ENCODE data around the gene PTPRG.

PTPRG gene

DNA sequence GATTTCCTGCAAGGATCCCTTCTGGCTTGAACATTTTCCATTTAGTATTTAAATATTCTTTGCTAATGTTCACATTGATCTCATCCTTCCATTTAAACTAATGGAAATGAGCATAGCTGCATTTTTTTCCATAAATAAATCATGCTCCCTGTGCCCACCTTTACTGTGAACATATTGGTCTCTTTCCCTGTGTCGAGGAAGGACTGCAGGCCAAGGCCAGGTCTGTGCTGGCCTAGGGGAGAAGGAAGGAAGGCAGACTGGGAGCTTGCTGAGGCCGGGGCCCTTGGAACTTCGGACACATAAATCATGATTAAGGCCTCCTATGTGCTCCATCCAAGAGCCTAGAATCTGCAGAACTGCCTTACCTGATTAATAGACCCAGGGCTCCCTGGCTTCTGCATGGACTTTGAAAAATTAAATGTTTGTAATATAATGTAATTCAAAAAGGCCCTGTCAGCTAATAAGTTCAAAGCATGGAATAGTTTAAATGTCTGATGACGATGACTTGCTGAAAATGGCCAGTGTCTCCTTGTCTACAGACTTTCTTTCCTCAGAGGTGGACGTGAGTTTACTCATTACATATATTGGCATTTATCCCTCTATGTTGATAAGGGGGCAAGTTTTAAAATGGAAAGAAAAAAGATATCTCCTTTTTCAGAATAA lies 636.1 kb downstream of the PTPRG start:
- TF ChIP-seq, protein P1, sequence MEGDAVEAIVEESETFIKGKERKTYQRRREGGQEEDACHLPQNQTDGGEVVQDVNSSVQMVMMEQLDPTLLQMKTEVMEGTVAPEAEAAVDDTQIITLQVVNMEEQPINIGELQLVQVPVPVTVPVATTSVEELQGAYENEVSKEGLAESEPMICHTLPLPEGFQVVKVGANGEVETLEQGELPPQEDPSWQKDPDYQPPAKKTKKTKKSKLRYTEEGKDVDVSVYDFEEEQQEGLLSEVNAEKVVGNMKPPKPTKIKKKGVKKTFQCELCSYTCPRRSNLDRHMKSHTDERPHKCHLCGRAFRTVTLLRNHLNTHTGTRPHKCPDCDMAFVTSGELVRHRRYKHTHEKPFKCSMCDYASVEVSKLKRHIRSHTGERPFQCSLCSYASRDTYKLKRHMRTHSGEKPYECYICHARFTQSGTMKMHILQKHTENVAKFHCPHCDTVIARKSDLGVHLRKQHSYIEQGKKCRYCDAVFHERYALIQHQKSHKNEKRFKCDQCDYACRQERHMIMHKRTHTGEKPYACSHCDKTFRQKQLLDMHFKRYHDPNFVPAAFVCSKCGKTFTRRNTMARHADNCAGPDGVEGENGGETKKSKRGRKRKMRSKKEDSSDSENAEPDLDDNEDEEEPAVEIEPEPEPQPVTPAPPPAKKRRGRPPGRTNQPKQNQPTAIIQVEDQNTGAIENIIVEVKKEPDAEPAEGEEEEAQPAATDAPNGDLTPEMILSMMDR (conservative IDR thresholded peaks at IDR 0.05; ENCODE audit: low read depth, low read length): no peak
- DNase-seq (ENCODE audit: low read depth): no peak
- H3K4me3 ChIP-seq (ENCODE audit: low read length): no peak overlapping the region

DNA sequence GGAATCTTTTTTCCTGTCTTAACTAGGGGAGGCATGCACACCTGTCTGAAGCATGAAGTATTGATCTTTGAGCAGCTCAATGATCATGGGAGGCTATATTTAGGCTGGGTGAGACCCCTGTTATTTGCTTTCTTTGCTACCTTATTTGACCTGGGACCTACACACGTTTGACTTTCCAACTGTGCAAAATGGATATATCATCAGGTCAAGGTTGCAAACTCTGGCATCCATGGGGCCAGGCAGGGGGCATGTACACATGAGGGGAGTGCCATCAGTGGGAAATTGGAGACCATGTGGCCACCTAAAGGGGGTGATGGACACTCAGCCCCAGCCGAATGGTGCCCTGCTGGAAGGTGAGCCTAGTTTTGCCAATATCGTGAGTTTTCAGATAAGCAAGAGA lies 637.8 kb downstream of the PTPRG start:
- TF ChIP-seq, protein P1 (conservative IDR thresholded peaks at IDR 0.05; ENCODE audit: low read depth, low read length): no peak
- no peak overlapping the region for H3K4me3 ChIP-seq (ENCODE audit: low read length)
- DNase-seq (ENCODE audit: low read depth): no peak

DNA sequence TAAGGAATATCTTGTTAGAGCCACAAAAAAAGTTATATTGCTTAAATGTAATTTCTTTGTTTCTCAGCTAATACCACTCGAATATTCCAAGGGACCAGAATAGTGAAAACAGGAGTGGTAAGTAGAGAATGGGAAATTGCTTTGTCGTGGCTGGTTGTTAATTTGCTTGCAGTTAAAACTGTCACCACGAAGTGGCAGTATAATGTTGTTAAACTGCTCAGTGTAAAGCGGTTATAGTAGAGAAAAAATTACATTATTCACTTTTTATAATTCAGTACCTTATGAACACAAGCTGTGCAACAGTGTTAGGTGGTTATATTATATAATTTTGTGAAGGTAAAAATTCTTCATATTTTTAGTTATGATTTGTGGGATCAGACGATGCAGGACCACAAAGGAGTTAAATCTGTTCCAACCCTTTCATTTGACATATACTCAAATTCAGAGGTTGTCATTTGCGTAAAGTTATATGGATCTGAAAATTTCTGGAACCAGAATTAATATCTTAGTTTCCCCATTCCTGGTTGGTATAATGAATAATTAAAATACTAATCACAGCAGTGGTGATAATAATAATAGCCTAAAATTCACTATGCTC lies 640.2 kb downstream of the PTPRG start:
- H3K4me3 ChIP-seq (ENCODE audit: low read length): no peak overlapping the region
- TF ChIP-seq, protein P1 (conservative IDR thresholded peaks at IDR 0.05; ENCODE audit: low read depth, low read length): peak; percentile 60
- no peak for DNase-seq (ENCODE audit: low read depth)

DNA sequence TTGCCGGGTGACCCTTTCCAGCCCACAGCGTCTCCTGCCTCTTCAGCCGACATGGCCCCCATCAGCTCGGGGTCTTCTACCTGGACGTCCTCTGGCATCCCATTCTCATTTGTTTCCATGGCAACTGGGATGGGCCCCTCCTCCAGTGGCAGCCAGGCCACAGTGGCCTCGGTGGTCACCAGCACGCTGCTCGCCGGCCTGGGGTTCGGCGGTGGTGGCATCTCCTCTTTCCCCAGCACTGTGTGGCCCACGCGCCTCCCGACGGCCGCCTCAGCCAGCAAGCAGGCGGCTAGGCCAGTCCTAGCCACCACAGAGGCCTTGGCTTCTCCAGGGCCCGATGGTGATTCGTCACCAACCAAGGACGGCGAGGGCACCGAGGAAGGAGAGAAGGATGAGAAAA lies 641.8 kb downstream of the PTPRG start:
- H3K4me3 ChIP-seq (ENCODE audit: low read length): no peak overlapping the region
- TF ChIP-seq, protein P1 (conservative IDR thresholded peaks at IDR 0.05; ENCODE audit: low read depth, low read length): no peak
- no peak for DNase-seq (ENCODE audit: low read depth)

DNA sequence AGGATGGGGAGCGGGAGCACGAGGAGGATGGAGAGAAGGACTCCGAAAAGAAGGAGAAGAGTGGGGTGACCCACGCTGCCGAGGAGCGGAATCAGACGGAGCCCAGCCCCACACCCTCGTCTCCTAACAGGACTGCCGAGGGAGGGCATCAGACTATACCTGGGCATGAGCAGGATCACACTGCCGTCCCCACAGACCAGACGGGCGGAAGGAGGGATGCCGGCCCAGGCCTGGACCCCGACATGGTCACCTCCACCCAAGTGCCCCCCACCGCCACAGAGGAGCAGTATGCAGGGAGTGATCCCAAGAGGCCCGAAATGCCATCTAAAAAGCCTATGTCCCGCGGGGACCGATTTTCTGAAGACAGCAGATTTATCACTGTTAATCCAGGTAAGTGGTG lies 642.2 kb downstream of the PTPRG start:
- H3K4me3 ChIP-seq (ENCODE audit: low read length): no peak overlapping the region
- TF ChIP-seq, protein P1 (conservative IDR thresholded peaks at IDR 0.05; ENCODE audit: low read depth, low read length): no peak
- no peak for DNase-seq (ENCODE audit: low read depth)

DNA sequence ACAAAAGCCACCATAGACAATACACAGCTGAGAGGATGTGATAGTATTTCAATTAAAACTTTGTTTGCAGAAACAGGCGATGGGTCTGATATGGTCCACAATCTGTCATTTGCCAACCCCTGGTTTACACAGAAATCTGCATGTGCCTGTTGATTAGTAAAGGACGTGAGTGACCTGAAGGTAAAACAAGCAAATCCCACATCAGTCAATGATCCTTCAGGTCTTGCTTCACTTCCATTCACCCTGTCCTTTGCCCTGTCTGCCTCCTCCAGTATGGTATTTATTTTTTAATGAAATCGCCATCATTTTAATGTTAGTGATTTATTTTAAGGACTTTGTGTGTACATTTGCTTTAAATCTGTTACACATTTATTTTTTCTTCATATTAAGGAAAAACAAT lies 645.8 kb downstream of the PTPRG start:
- TF ChIP-seq, protein P1 (conservative IDR thresholded peaks at IDR 0.05; ENCODE audit: low read depth, low read length): no peak
- H3K4me3 ChIP-seq (ENCODE audit: low read length): no peak overlapping the region
- no peak for DNase-seq (ENCODE audit: low read depth)

DNA sequence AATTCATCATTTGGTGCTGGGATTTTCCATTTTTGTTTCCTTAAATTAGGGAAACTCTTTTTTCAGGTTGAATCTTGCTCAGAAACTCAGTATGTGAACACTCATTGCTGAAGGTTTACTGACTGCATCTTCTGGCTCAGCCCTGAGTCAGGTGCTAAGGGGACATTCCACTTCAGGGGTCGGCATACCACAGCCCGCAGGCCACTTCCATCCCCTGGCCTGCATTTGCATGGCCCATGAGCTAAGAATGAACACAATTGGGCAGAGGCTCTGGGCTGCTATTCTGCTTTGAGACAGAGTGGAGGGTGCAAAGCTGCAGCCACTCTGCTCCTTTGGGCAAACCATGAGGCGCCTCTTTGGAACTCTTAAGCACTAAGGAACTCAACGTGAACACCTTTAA lies 647.0 kb downstream of the PTPRG start:
- H3K4me3 ChIP-seq (ENCODE audit: low read length): no peak overlapping the region
- DNase-seq (ENCODE audit: low read depth): no peak
- TF ChIP-seq, protein P1 (conservative IDR thresholded peaks at IDR 0.05; ENCODE audit: low read depth, low read length): no peak
